Colon (tissue), 2 donors: ENCODE results near the gene MARCHF7.
"Not testable (repeated sequence)": the region's sequence is repeated elsewhere in the genome, so short reads cannot be mapped to it uniquely, and the experiment has no call there.

ENCODE experiments used
- FAIRE-seq: peaks from 2 replicates; lab custom pipeline; 2012; peaks lifted over from hg19 to GRCh38; lab: Jason Lieb, UNC
- donor health status: control.
- donor health status: control.

The MARCHF7 gene

GRCh38 chr2:159716857-159717256, 4.6 kb downstream of the MARCHF7 start:
- no peak for FAIRE-seq

- FAIRE-seq, result no peak
Observed at GRCh38 chr2:159720676-159721075, 8.4 kb downstream of the MARCHF7 start.

GRCh38 chr2:159722580-159722979, 10.3 kb downstream of the MARCHF7 start:
- FAIRE-seq, result no peak

GRCh38 chr2:159724795-159725572, 12.7 kb downstream of the MARCHF7 start:
- not testable (repeated sequence) for FAIRE-seq

GRCh38 chr2:159725713-159726112, 13.4 kb downstream of the MARCHF7 start:
- FAIRE-seq, result no peak

- FAIRE-seq, result no peak
Observed at GRCh38 chr2:159728629-159729028, 16.3 kb downstream of the MARCHF7 start.

GRCh38 chr2:159735648-159736047, 23.3 kb downstream of the MARCHF7 start:
- no peak for FAIRE-seq

GRCh38 chr2:159736048-159736447, 23.7 kb downstream of the MARCHF7 start:
- FAIRE-seq, result no peak

- FAIRE-seq, result no peak
Observed at GRCh38 chr2:159737292-159737916, 25.1 kb downstream of the MARCHF7 start.

- no peak for FAIRE-seq
Observed at GRCh38 chr2:159737917-159738296, 25.6 kb downstream of the MARCHF7 start.

- no peak for FAIRE-seq
Observed at GRCh38 chr2:159738509-159739390, 26.4 kb downstream of the MARCHF7 start.

- no peak for FAIRE-seq
Observed at GRCh38 chr2:159742846-159743245, 30.5 kb downstream of the MARCHF7 start.

GRCh38 chr2:159744363-159744762, 32.1 kb downstream of the MARCHF7 start:
- FAIRE-seq, result no peak

- FAIRE-seq, result not testable (repeated sequence)
Observed at GRCh38 chr2:159745237-159745636, 32.9 kb downstream of the MARCHF7 start.

GRCh38 chr2:159748089-159748488, 35.8 kb downstream of the MARCHF7 start:
- no peak for FAIRE-seq

GRCh38 chr2:159750873-159751272, 38.6 kb downstream of the MARCHF7 start:
- no peak for FAIRE-seq

GRCh38 chr2:159753797-159754196, 41.5 kb downstream of the MARCHF7 start:
- FAIRE-seq, result no peak

GRCh38 chr2:159755014-159755413, 42.7 kb downstream of the MARCHF7 start:
- FAIRE-seq, result no peak

GRCh38 chr2:159755788-159756187, 43.5 kb downstream of the MARCHF7 start:
- FAIRE-seq, result no peak

GRCh38 chr2:159758239-159758638, 45.9 kb downstream of the MARCHF7 start:
- no peak for FAIRE-seq

- FAIRE-seq, result no peak
Observed at GRCh38 chr2:159758686-159759085, 46.4 kb downstream of the MARCHF7 start.

GRCh38 chr2:159759577-159759976, 47.3 kb downstream of the MARCHF7 start:
- no peak for FAIRE-seq

GRCh38 chr2:159760326-159760725, 48.0 kb downstream of the MARCHF7 start:
- FAIRE-seq, result no peak
